Endothelial cell of umbilical vein (primary cell): ENCODE results near the gene MAMSTR. TPM values are rescaled to one million over a fixed set of nuclear protein-coding genes. Genes with fewer than 3 reads are reported as not detected.
A peak's percentile ranks its signal among the peaks of the same experiment; 100 is the strongest.

Experiments
- BruUV-seq: library from RNA; stranded (reverse); fragments of 400-500 nt; replicated peaks from 2 replicates; lab custom pipeline; 2021; lab: Mats Ljungman, UMichigan
- CTCF ChIA-PET: fragments of 300-600, 350-600 bp; sonication (Branson Sonifier 250); formaldehyde crosslinking; loops from one replicate; lab custom pipeline; 2021; ENCODE audit warnings: antibody characterized with exemption, inconsistent platforms; lab: Charles Lee
- POLR2A ChIA-PET: fragments of 300-600, 350-600 bp; sonication (Branson Sonifier 250); formaldehyde crosslinking; loops from one replicate; lab custom pipeline; 2021; ENCODE audit warnings: antibody characterized with exemption, inconsistent platforms; lab: Charles Lee
- DNase-seq: peaks from one replicate; pipeline ENCODE4 v3.0.0-alpha.2; 2011; ENCODE audit warnings: low read depth, low spot score
- FAIRE-seq: peaks from 2 replicates; lab custom pipeline; 2011; peaks lifted over from hg19 to GRCh38; lab: Jason Lieb, UNC
- H2AFZ ChIP-seq: 2 replicates; pipeline ENCODE4 v1.6.0; 2012; ENCODE audit warnings: low read depth, low read length, control low read depth, inconsistent platforms
- H3K27ac ChIP-seq: 2 replicates; pipeline ENCODE4 v1.5.1; 2011; ENCODE audit warnings: low read depth, mild to moderate bottlenecking, control low read depth, low read length, moderate library complexity; ENCODE audit not compliant: insufficient read depth
- H3K27me3 ChIP-seq, 2 experiments: 2 replicates each; pipeline versions ENCODE4 v1.6.0 to v1.6.1; 2011; ENCODE audit warnings: low read length in 2 of 2, mixed read lengths in 1 of 2; ENCODE audit not compliant: control insufficient read depth in 2 of 2, insufficient read depth in 2 of 2
- H3K36me3 ChIP-seq, 2 experiments: 2 replicates in 1 of 2; 3 replicates in 1 of 2; pipeline ENCODE4 v1.5.1; 2011; ENCODE audit warnings: low read length in 2 of 2, mild to moderate bottlenecking in 1 of 2, moderate library complexity in 1 of 2; ENCODE audit not compliant: control insufficient read depth in 2 of 2, insufficient read depth in 2 of 2; ENCODE audit errors: extremely low read depth in 1 of 2
- H3K4me1 ChIP-seq: 3 replicates; pipeline ENCODE4 v1.5.1; 2011; ENCODE audit warnings: mild to moderate bottlenecking, low read length; ENCODE audit not compliant: control insufficient read depth, insufficient read depth; ENCODE audit errors: extremely low read depth
- H3K4me2 ChIP-seq: 2 replicates; pipeline ENCODE4 v1.6.1; 2011; ENCODE audit warnings: low read length, control low read depth, mixed read lengths; ENCODE audit not compliant: insufficient read depth
- H3K4me3 ChIP-seq, 3 experiments: fragments of 200-600 bp in 1 of 3; sonication (generic), shearing (Covaris generic) in 1 of 3; replicated peaks in 1 of 3; 2 replicates each; pipeline ENCODE4 v1.5.1; 2011 to 2016; ENCODE audit warnings: control low read depth in 3 of 3, low read length in 3 of 3, mild to moderate bottlenecking in 2 of 3, inconsistent platforms in 1 of 3, low read depth in 1 of 3, moderate library complexity in 1 of 3; ENCODE audit not compliant: insufficient read depth in 1 of 3
- H3K79me2 ChIP-seq: 2 replicates; pipeline ENCODE4 v1.6.0; 2012; ENCODE audit warnings: low read length, inconsistent platforms; ENCODE audit not compliant: control insufficient read depth, insufficient read depth
- H3K9ac ChIP-seq: replicated peaks from 2 replicates; pipeline ENCODE3; 2011; ENCODE audit warnings: low read length, control low read depth; ENCODE audit not compliant: insufficient read depth; ENCODE audit errors: extremely low read depth
- H3K9me1 ChIP-seq: replicated peaks from 3 replicates; pipeline ENCODE4 v1.6.0; 2011; ENCODE audit warnings: mild to moderate bottlenecking, low read length; ENCODE audit not compliant: control insufficient read depth, insufficient read depth; ENCODE audit errors: extremely low read depth
- H3K9me3 ChIP-seq: replicated peaks from 2 replicates; pipeline ENCODE4 v1.5.1; 2012; ENCODE audit warnings: low read length, inconsistent platforms; ENCODE audit not compliant: control insufficient read depth, insufficient read depth
- H4K20me1 ChIP-seq: replicated peaks from 2 replicates; pipeline ENCODE3; 2011; ENCODE audit warnings: mild to moderate bottlenecking, low read length; ENCODE audit not compliant: control insufficient read depth, insufficient read depth; ENCODE audit errors: extremely low read depth
- CTCF ChIP-seq, 2 donors: IDR thresholded peaks; 1 replicate in 1 of 2; 2 replicates in 1 of 2; pipeline ENCODE4 v1.5.1; 2011; ENCODE audit warnings: low read length in 2 of 2, mild to moderate bottlenecking in 2 of 2, moderate library complexity in 2 of 2, control low read depth in 1 of 2, inconsistent platforms in 1 of 2, low read depth in 1 of 2; ENCODE audit not compliant: insufficient read depth in 1 of 2; ENCODE audit errors: extremely low read depth in 1 of 2
- EZH2 ChIP-seq: IDR thresholded peaks from 2 replicates; pipeline ENCODE4 v1.6.1; 2012; ENCODE audit warnings: borderline replicate concordance, low read depth, mild to moderate bottlenecking, moderate library complexity, low read length, inconsistent platforms; ENCODE audit not compliant: severe bottlenecking
- FOS ChIP-seq: IDR thresholded peaks from 2 replicates; pipeline ENCODE4 v1.6.1; 2011; ENCODE audit warnings: mild to moderate bottlenecking, low read length, moderate library complexity, borderline replicate concordance; ENCODE audit not compliant: insufficient read depth
- GATA2 ChIP-seq: IDR thresholded peaks from 2 replicates; pipeline ENCODE4 v1.7.0; 2011; ENCODE audit warnings: low read depth, mild to moderate bottlenecking, moderate library complexity, mixed read lengths, low read length; ENCODE audit not compliant: insufficient read length, insufficient read depth
- JUN ChIP-seq: IDR thresholded peaks from 2 replicates; pipeline ENCODE4 v1.6.1; 2011; ENCODE audit warnings: borderline replicate concordance, low read depth; ENCODE audit not compliant: insufficient read length, insufficient read depth
- MYC ChIP-seq: IDR thresholded peaks from one replicate; pipeline ENCODE4 v1.6.1; 2011; ENCODE audit warnings: mild to moderate bottlenecking, low read depth, low read length
- POLR2AphosphoS5 ChIP-seq: IDR thresholded peaks from 2 replicates; pipeline ENCODE4 v1.6.1; 2012; ENCODE audit warnings: low read depth, mild to moderate bottlenecking, control low read depth, low read length, moderate library complexity; ENCODE audit not compliant: insufficient read depth
- dilution Hi-C: fragments of 300-500 bp; cut with MboI; formaldehyde crosslinking; loops from one replicate; pipeline ENCODE4 v1.15.0; 2019; ENCODE audit warnings: low sequenced_read_pairs; ENCODE audit not compliant: extremely low pct_ligation_motif_present
- intact Hi-C: fragments of 100-400 bp; cut with micrococcal nuclease; formaldehyde crosslinking; loops from one replicate; pipeline ENCODE4 v1.10.0; 2022
- polyA plus RNA-seq, 4 experiments: library from polyadenylated mRNA; depleted of rRNA in 3 of 4; stranded (reverse) in 3 of 4; unstranded in 1 of 4; fragments of >200 nt; gene quantifications; 2 replicates each; pipeline versions ENCODE4 v1.2.1 to v1.2.3, GENCODE V29; 2011 to 2012; ENCODE audit warnings: missing spikeins in 1 of 4
- total RNA-seq: library from RNA; stranded (reverse); gene quantifications from 2 replicates; pipeline ENCODE4 v1.2.3, GENCODE V29; 2021
- TF ChIP-seq, protein P1 (sequence below): IDR thresholded peaks from 2 replicates; pipeline ENCODE4 v1.6.1; 2011; ENCODE audit not compliant: insufficient read depth, insufficient read length

MAMSTR gene
- total and polyA plus RNA-seq, 2 donors (not counting 3 experiments of a cell fraction or from before 2014, with no cell fraction given) = 0.57 to 0.84 TPM

DNA sequence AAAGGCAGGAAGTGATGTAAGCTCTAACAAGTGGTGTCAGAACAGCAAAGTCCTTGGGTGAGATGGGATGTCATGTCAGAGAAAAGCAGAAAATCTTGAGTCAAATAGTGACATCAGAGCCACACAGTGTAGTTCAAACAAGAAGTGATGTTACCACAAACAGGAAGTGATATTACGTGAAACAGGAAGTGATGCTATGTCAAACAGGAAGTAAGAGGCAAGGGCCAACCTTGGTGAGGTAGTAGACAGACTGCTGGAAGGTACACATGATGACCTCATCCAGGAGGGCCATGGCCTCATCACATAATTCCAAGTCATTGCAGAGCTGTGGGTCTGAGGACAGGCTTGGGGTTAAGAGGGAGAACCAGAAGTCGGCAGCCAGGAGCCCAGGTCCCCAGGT, 7.0 kb upstream of the MAMSTR start:
- TF ChIP-seq MYC (no peak), GATA2 (no peak), FOS (peak; percentile 11), JUN (peak; percentile 70), EZH2 (no peak), POLR2AphosphoS5 (peak; percentile 32), CTCF (IDR thresholded peaks at IDR 0.05; ENCODE audit: extremely low read depth in 1 of 2, insufficient read depth in 1 of 2, low read depth in 1 of 2, low read length in 2 of 2) (no peak)
- TF ChIP-seq, protein P1, sequence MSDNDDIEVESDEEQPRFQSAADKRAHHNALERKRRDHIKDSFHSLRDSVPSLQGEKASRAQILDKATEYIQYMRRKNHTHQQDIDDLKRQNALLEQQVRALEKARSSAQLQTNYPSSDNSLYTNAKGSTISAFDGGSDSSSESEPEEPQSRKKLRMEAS = no peak
- FAIRE-seq (peak; percentile 94), DNase-seq (peak; percentile 50)
- no peaks in the 10 kb centered on the region for H3K9me3 ChIP-seq
- no peaks in the 10 kb centered on the region for H3K9me1 ChIP-seq
- peaks cover 33% of the 10 kb centered on the region for H3K4me1 ChIP-seq
- dilution Hi-C loops (no loop called here), intact Hi-C loops (no loop called here)
- no peak overlapping the region for H2AFZ ChIP-seq
- H3K9ac ChIP-seq = no peak overlapping the region
- BruUV-seq = no TSS peak
- H3K4me2 ChIP-seq = no peak overlapping the region
- peak overlapping the region; percentile 97 for H3K27ac ChIP-seq
- no peaks in the 10 kb centered on the region for H4K20me1 ChIP-seq
- H3K4me3 ChIP-seq = no peak overlapping the region
- CTCF ChIA-PET = interaction anchor here (1.0 to 2.4 kb wide), 3 partner anchors 12 to 80 kb away, joined by 3 to 11 read pairs (median 10); partner anchors contain the start of gene CA11
- peaks cover 10 to 29% of the 10 kb centered on the region in 2 experiments for H3K36me3 ChIP-seq
- H3K79me2 ChIP-seq = peaks cover 4% of the 10 kb centered on the region
- no peaks in the 10 kb centered on the region for H3K27me3 ChIP-seq
- POLR2A ChIA-PET = no interaction called here
